Panc1 (cell line): ENCODE results near the gene PCNX2.

Experiments
- POLR2AphosphoS5 ChIP-seq: IDR thresholded peaks from 2 replicates; pipeline ENCODE4 v1.6.1; 2012; ENCODE audit warnings: mild to moderate bottlenecking, low read depth, low read length, moderate library complexity
- TF ChIP-seq, protein P1 (sequence below): fragments of 450-650 bp; IDR thresholded peaks from 2 replicates; pipeline ENCODE4 v1.5.1; 2017; ENCODE audit warnings: mild to moderate bottlenecking
- TF ChIP-seq, protein P2 (sequence below), 2 experiments: IDR thresholded peaks; 2 replicates each; pipeline ENCODE4 v1.6.1; 2011 to 2012; ENCODE audit warnings: low read depth in 2 of 2, control low read depth in 1 of 2, low read length in 1 of 2, mild to moderate bottlenecking in 1 of 2, moderate library complexity in 1 of 2; ENCODE audit not compliant: insufficient read depth in 1 of 2

DNA sequence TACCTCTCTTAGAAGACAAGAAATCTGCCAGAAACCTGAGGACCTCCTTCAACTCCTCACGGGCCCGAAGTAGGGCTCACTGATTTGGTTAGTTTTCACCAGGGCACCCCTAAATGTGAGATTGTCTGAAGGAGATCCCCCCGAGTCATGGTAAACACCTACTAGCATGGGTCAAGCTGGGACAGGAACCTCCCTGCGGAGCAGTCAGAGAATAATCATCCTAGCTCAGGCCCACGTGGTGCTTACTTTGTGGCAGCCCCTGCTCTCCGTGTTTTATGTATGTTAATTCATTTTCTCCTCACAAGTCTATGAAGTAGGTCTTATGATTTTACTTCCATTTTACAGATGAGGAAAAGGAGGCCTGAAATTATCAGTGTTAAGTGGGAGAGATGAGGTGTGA, 206.9 kb downstream of the PCNX2 start:
- TF ChIP-seq, protein P1, sequence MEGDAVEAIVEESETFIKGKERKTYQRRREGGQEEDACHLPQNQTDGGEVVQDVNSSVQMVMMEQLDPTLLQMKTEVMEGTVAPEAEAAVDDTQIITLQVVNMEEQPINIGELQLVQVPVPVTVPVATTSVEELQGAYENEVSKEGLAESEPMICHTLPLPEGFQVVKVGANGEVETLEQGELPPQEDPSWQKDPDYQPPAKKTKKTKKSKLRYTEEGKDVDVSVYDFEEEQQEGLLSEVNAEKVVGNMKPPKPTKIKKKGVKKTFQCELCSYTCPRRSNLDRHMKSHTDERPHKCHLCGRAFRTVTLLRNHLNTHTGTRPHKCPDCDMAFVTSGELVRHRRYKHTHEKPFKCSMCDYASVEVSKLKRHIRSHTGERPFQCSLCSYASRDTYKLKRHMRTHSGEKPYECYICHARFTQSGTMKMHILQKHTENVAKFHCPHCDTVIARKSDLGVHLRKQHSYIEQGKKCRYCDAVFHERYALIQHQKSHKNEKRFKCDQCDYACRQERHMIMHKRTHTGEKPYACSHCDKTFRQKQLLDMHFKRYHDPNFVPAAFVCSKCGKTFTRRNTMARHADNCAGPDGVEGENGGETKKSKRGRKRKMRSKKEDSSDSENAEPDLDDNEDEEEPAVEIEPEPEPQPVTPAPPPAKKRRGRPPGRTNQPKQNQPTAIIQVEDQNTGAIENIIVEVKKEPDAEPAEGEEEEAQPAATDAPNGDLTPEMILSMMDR: no peak
- TF ChIP-seq, protein P2, sequence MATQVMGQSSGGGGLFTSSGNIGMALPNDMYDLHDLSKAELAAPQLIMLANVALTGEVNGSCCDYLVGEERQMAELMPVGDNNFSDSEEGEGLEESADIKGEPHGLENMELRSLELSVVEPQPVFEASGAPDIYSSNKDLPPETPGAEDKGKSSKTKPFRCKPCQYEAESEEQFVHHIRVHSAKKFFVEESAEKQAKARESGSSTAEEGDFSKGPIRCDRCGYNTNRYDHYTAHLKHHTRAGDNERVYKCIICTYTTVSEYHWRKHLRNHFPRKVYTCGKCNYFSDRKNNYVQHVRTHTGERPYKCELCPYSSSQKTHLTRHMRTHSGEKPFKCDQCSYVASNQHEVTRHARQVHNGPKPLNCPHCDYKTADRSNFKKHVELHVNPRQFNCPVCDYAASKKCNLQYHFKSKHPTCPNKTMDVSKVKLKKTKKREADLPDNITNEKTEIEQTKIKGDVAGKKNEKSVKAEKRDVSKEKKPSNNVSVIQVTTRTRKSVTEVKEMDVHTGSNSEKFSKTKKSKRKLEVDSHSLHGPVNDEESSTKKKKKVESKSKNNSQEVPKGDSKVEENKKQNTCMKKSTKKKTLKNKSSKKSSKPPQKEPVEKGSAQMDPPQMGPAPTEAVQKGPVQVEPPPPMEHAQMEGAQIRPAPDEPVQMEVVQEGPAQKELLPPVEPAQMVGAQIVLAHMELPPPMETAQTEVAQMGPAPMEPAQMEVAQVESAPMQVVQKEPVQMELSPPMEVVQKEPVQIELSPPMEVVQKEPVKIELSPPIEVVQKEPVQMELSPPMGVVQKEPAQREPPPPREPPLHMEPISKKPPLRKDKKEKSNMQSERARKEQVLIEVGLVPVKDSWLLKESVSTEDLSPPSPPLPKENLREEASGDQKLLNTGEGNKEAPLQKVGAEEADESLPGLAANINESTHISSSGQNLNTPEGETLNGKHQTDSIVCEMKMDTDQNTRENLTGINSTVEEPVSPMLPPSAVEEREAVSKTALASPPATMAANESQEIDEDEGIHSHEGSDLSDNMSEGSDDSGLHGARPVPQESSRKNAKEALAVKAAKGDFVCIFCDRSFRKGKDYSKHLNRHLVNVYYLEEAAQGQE (IDR thresholded peaks at IDR 0.05; ENCODE audit: insufficient read depth in 1 of 2, low read depth in 2 of 2, low read length in 1 of 2): no peak
- no peak for TF ChIP-seq POLR2AphosphoS5
